HG03575 (cell line): Measurements from ENCODE around the gene STOX1.
"Not testable (repeated sequence)": the region's sequence is repeated elsewhere in the genome, so short reads cannot be mapped to it uniquely, and the experiment has no call there.

ENCODE experiments used
- ATAC-seq: cut with Tn5 transposase; IDR thresholded peaks from one replicate; pipeline ENCODE4 v1.9.1; 2021; ENCODE audit not compliant: unreplicated experiment, insufficient number of reproducible peaks, low FRiP score; ENCODE audit errors: extremely low read depth

The STOX1 gene, protein sequence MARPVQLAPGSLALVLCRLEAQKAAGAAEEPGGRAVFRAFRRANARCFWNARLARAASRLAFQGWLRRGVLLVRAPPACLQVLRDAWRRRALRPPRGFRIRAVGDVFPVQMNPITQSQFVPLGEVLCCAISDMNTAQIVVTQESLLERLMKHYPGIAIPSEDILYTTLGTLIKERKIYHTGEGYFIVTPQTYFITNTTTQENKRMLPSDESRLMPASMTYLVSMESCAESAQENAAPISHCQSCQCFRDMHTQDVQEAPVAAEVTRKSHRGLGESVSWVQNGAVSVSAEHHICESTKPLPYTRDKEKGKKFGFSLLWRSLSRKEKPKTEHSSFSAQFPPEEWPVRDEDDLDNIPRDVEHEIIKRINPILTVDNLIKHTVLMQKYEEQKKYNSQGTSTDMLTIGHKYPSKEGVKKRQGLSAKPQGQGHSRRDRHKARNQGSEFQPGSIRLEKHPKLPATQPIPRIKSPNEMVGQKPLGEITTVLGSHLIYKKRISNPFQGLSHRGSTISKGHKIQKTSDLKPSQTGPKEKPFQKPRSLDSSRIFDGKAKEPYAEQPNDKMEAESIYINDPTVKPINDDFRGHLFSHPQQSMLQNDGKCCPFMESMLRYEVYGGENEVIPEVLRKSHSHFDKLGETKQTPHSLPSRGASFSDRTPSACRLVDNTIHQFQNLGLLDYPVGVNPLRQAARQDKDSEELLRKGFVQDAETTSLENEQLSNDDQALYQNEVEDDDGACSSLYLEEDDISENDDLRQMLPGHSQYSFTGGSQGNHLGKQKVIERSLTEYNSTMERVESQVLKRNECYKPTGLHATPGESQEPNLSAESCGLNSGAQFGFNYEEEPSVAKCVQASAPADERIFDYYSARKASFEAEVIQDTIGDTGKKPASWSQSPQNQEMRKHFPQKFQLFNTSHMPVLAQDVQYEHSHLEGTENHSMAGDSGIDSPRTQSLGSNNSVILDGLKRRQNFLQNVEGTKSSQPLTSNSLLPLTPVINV

DNA sequence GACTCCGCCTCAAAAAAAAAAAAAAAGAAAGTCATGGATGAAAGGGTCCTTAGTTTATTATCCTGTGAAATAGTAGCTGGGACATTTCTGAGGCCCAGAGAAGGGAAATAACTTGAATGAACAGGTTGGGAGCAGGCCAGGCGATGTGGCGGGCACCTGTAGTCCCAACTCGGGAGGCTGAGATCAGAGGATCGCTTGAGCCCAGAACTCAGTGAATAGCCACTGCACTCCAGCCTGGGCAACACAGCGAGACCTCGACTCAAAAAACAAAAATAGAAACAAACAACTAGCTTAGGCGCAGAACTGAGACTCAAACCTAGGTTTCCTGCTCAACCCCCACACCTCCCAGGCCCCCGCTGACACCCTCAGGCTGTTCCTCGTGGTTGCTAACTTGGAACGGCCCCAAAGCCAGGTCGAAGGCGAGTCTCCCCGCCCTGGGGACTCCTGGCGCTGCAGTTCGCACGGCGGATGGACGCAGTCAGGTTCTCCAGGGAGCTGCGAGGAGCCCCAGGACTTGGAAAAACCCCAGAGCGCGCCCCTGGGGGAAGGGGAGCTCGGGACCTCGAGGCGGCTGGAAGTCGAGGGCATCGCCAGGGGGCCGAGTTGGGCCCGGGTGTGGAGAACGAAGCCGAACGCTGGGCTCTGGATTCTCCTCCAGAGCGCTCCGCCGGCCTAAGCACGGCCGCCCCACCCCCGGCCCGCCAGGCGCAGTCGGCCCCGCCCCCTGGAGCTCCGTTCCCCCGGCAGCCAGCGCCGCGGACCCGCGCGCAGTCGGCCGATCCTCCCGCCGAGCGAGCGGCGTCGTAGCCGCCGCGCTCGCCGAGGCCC lies at the start of gene STOX1:
STOX1 (plus strand) TSS at position 768 of the 828 bp plus-strand sequence. CDS start 93 bp downstream, outside the sequence.
- ATAC-seq, result no peak

DNA sequence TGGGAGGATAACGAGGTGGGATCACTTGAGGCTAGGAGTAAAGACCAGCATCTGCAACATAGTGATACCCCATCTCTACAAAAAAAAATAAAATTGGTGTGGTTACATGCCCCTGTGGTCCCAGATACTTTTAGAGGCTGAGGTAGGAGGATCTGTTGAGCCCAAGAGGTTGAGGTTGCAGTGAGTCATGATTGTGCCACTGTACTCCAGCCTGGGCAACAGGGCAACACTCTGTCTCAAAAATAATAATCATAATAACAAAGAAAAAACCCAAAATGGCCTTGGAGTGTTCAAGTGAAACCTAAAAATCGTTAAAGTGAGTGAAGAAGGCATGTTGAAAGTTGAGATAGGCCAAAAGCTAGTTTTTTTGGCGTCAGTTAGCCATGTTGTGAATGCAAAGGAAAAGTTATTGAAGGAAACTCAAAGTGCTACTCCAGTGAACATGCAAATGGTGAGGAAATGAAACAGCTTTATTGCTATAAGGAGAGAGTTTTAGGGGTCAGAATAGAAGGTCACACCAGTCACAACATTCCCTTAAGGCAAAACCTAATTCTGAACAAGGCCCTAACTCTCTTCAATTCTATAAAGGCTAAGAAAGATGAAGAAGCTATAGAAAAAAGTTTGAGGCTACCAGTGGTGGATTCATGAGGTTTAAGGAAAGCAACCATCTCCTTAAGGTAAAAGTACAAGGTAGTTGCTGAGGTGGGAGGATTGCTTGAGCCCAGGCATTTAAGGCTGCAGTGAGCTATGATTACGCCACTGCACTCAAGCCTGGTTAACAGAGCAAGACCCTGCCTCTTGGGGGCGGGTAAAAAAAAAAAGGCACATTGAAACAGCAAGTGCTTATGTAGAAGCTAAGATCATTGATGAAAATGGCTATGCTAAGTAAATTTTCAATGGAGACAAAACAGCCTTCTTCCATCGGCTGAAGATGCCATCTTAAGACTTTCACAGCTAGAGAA lies 45.4 kb upstream of the STOX1 start:
- no peak for ATAC-seq

DNA sequence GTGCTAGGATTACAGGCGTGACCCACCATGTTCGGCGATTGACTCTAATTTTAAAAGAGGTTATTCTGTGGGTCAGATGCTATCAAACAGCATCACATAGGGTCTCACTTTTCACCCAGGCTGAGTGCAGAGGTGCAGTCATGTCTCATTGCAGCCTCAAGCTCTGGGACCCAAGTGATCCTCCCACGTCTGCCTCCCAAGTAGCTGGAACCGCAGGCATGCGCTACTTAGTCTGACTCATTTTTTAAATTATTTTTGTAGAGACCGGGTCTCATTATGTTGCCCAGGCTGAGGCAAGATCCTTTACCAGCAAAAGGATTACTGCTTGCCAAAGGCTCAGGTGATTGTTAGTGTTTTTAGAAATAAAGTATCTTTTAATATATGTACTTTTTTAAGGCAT lies 42.9 kb upstream of the STOX1 start:
- ATAC-seq, result no peak

DNA sequence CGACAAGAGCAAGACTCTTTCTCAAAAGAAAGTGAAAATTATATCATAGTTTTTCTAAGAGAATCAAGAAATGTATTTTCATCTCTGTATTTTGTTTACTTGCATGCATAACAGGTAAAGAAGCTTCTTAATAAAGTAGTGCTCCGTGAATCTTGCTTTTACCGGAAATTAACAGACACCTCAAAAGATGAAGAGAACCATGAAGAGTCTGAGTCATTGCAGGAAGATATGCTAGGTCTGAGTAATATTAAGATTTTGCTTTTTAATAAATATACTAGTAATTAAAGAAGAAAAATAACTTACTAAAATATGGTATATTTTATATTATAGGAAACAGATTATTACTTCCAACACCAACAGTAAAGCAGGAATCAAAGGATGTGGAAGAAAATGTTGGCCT lies 39.5 kb upstream of the STOX1 start:
- no peak for ATAC-seq

DNA sequence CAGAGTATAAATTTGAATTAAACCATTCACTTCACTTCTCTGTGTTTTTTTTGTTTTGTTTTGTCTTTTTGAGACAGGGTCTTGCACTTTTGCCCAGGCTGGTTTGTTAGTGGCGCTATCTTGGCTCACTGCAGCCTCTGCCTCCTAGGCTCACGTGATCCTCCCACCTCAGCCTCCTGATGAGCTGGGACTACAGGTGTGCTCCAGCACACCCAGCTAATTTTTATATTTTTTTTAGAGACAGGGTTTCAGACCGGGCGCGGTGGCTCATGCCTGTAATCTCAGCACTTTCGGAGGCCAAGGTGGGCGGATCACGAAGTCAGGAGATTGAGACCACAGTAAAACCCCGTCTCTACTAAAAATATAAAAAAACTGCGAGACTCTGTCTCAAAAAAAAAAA lies 36.9 kb upstream of the STOX1 start:
- no peak for ATAC-seq

DNA sequence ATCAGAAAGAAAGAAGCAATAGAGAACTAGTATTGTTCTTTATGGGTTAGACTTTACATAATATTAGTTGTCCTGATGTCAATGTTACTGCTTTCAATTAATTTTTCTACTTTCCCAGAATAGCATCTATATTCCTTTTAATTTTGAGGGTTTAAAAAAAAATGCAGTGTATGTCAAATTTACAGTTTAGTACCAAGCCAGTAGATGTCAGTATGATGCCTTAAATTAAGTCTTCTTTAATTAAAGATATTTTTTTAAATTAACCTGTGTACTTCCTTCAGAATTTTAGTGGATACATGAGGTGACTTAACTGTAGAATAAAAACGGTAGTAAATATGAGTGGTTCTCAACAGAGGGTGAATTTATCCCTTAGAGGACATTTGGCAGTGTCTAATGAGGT lies 35.2 kb upstream of the STOX1 start:
- ATAC-seq, result no peak

DNA sequence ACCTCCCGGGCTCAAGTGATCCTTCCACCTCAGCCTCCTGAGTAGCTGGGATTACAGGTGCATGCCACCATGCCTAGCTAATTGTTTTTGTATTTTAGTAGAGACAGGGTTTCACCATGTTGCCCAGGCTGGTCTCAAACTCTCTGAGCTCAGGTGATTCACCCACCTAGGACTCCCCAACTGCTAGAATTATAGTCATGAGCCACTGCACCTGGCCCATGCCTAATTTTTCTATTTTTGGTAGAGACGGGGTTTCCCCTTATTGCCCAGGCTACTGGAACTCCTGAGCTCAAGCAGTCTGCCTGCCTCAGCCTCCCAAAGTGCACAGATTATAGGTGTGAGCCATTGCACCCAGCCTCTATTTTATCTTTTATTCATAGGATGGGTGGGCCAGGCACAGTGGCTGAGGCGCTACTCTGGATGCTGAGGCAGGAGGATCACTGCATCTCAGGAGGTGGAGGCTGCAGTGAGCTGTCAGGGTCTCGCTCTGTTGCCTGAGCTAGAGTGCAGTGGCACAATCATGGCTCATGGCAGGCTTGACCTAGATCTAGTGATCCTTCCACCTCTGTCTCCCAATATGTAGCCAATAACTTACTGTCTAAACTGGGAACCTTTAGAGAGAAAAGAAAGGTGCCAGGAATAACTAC lies 31.3 kb upstream of the STOX1 start:
- ATAC-seq, result no peak

DNA sequence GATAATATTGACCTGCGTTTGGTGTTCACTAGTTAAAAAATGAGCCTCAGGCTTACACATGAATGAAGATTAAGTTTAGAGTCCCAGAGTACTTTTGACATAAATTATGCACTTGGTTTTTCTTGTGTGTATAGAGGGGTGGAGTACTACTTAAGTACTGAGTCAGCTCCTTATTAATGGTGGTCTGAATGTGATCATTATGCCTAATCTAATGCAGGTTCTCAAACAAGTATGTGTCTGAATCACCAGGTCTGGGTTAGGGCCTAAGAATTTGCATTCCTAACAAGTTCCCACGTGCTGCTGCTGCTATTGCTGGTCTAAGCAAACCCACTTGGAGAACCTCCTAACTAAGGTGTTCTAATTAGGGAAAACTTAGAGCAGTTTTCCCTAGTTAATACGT lies 30.7 kb upstream of the STOX1 start:
- ATAC-seq, result no peak

DNA sequence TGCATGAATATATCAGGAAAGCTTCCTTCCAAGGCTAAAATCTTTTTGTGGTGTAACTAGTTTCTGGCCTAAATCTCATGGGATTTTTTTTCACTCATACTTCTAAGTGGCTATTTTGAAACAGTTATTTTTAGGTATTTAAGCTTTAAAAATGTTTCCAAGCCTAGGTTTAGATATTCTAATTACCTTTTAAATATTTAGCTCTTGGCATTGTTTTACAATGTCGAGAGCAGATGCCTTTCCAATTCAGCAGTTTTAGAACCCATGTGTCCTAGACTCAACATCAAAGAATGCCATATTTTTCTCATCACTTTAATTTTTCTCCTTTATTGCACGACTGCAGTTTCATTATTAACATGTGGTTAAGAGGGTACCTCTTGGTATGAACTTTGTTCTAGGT lies 27.1 kb upstream of the STOX1 start:
- no peak for ATAC-seq

DNA sequence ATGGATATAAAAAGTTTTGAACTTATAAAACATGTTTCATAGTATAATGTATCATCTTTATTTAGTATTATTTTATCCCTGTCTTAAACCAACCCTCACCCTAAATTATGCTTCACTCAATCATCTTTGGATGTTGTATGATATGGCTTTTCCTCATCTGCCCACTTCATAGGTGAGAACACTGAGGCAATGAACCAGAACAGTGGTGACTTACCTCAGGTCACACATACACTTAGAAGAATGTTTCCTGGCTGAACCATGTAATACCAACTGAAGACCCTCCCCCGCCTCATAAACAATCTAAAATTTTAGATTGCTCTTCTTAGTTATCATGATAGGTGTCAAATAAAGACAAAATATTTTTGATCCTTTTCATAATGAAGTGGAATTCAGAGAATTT lies 22.6 kb upstream of the STOX1 start:
- no peak for ATAC-seq

DNA sequence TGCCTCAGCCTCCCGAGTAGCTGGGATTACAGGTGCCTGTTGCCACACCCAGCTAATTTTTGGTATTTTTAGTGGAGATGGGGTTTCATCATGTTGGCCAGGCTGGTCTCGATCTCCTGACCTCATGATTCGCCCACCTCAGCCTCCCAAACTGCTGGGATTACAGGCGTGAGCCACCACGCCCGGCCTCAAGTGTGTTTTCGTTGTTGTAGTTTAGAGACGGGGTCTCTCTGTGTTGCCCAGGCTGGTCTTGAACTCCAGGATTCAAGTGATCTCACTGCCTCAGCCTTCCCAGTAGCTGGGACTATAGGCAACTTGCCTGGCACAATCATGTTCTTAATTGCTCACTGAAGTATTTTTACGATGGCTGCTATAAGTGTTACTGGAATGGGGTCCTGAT lies 16.5 kb upstream of the STOX1 start:
- ATAC-seq, result not testable (repeated sequence)

DNA sequence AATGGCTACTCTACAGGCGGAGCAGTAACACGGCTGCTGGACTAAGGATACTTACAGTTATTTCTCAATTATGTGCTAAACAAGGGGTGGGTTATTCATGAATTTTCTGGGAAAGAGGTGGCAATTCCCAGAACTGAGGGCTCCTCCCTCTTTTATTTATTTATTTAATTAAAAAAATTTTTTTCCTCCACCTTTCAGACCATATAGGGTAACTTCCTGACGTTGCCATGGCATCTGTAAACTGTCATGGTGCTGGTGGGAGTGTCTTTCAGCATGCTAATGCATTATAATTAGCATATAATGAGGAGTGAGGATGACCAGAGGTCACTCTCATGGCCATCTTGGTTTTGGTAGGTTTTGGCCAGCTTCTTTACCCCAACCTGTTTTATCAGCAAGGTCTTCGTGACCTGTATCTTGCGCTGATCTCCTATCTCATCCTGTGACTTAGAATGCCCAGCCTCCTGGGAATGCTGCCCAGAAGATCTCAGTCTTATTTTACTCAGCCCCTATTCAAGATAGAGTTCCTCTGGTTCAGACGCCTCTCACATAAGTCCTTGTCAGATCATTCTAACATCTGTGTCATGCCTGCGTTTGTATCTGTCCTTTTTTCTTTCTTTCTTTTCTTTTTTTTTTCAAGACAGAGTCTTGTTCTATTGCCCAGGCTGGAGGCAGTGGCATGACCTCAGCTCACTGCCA lies 15.9 kb upstream of the STOX1 start:
- no peak for ATAC-seq

DNA sequence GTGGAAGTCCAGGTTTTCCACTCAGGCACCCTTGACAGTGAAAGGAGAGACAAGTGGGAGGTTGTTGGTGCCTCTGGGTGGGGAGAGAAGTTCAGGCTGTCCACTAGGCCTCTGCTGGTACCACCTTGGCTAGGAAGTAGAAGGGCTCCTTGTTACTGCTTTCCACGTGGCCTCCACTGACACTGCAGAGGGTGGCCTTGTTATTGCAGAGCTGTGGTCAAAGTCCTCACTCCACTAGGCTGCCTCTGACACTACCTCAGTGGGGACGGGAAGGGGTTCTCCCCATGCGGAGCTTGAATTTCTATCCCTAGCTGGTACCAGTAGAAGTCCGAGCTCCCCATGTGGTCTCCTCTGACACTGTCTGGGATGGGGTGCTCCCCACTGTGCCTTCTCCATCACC lies 14.9 kb upstream of the STOX1 start:
- no peak for ATAC-seq

DNA sequence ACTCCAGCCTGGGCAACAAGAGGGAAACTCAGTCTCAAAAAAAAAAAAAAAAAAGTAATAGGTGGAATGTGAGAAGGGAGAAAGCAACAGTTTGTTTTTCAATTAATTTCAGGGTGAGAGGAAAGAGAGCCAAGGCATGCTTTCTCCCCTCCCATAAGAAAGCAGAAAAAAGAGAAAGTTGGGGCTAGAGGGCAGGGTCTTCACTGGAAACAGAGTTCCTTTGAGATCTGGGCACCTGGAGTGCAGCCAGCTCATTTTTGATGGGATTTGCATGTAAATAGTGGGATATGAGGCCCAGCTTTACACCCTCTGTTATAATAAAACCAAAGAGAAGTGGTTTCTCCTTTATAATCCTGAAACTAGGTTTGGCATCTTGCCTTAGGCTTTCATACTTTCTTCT lies 13.8 kb upstream of the STOX1 start:
- no peak for ATAC-seq

DNA sequence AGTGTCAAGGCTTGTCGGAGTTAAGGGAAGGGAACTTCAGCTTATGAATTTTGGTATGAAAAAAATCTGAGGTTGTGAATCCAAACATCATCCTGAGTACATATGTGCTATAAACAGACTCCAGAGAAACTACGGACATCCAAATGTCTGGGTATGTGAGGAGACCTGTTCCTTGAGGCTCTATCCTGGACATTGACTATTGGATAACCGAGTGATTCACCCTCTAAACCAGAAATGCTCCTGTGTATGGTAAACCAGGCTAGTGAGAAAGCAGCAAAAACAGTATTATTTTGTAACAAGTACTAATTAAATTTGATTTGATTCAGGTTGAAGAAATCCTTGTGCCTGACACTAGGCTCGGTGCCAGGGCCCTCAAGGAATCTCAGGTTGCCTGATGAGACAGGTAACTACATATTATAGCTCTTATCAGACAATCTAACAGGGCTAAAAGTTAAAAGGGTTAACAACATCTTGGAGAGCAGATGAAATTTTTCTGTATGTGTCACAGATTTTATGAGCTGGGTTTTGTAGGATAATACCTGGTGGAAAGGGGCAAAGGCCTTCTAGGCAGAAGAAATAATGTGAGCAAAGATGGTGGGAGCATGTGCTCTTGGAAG lies 10.4 kb upstream of the STOX1 start:
- ATAC-seq, result no peak

DNA sequence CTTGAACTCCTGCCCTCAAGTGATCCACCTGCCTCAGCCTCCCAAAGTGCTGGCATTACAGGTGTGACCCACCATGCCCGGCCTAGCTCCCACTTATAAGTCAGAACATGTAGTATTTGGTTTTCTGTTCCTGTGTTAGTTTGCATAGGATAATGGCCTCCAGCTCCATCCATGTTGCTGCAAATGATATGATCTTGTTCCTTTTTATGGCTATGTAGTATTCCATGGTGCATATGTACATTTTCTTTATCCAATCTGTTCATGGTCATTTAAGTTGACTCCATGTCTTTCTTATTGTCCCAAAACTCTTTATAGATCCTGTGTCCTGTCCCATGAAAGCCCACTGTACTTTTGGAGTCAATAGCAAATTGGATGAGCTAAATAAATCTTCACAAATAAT lies 7.0 kb upstream of the STOX1 start:
- not testable (repeated sequence) for ATAC-seq

DNA sequence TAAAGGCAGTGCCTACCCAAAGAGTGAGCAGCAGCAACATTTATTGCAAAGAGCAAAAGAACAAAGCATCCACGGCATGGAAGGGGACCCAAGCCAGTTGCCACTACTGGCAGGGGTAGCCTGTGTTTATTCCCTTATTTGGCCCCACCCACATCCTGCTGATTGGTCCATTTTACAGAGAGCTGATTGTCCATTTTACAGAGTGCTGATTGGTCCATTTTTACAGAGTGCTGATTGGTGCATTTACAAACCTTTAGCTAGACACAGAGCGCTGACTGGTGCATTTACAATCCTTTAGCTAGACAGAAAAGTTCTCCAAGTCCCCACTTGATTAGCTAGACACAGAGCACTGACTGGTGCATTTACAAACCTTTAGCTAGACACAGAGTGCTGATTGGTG lies 4.7 kb upstream of the STOX1 start:
- not testable (repeated sequence) for ATAC-seq
